Fibroblast of lung (primary cell): ENCODE measurements around the gene USP24. TPM values are rescaled to one million over a fixed set of nuclear protein-coding genes. Genes with fewer than 3 reads are reported as not detected.
"Not testable (repeated sequence)": the region's sequence is repeated elsewhere in the genome, so short reads cannot be mapped to it uniquely, and the experiment has no call there.

Experiments used
- DNase-seq, 2 donors: peaks; one replicate each; pipeline versions ENCODE4 v3.0.0 to v3.0.0-alpha.2; 2010; ENCODE audit warnings: low read depth in 2 of 2
- H2AFZ ChIP-seq: 2 replicates; pipeline ENCODE4 v1.5.1; 2012; ENCODE audit warnings: low read length, control low read depth, inconsistent platforms
- H3K27ac ChIP-seq: 2 replicates; pipeline ENCODE4 v1.5.1; 2011; ENCODE audit warnings: low read length, control low read depth; ENCODE audit not compliant: insufficient read depth
- H3K27me3 ChIP-seq: 2 replicates; pipeline ENCODE4 v1.5.1; 2011; ENCODE audit warnings: mild to moderate bottlenecking, low read length; ENCODE audit not compliant: control insufficient read depth, insufficient read depth
- H3K36me3 ChIP-seq: 2 replicates; pipeline ENCODE4 v1.5.1; 2011; ENCODE audit warnings: low read length; ENCODE audit not compliant: control insufficient read depth, insufficient read depth
- H3K4me1 ChIP-seq: 2 replicates; pipeline ENCODE4 v1.5.1; 2011; ENCODE audit warnings: low read length; ENCODE audit not compliant: control insufficient read depth, insufficient read depth; ENCODE audit errors: extremely low read depth
- H3K4me2 ChIP-seq: 2 replicates; pipeline ENCODE4 v1.5.1; 2011; ENCODE audit warnings: low read length, control low read depth; ENCODE audit not compliant: insufficient read depth; ENCODE audit errors: extremely low read depth
- H3K4me3 ChIP-seq, 4 experiments: fragments of 200-600 bp in 1 of 4; sonication (generic) in 1 of 4; replicated peaks in 1 of 4; 2 replicates each; pipeline ENCODE4 v1.5.1; 2011 to 2016; ENCODE audit warnings: low read length in 4 of 4, low read depth in 3 of 4, mild to moderate bottlenecking in 3 of 4, control low read depth in 2 of 4, inconsistent platforms in 1 of 4, mixed read lengths in 1 of 4; ENCODE audit not compliant: insufficient read depth in 1 of 4; ENCODE audit errors: control extremely low read depth in 1 of 4
- H3K79me2 ChIP-seq: 2 replicates; pipeline ENCODE4 v1.5.1; 2012; ENCODE audit warnings: mild to moderate bottlenecking, low read length, inconsistent platforms; ENCODE audit not compliant: control insufficient read depth, insufficient read depth
- H3K9ac ChIP-seq: 2 replicates; pipeline ENCODE4 v1.5.1; 2011; ENCODE audit warnings: mild to moderate bottlenecking, low read length, control low read depth; ENCODE audit not compliant: insufficient read depth
- H3K9me3 ChIP-seq: 2 replicates; pipeline ENCODE4 v1.5.1; 2012; ENCODE audit warnings: low read depth, low read length; ENCODE audit not compliant: control insufficient read depth, insufficient read depth
- H4K20me1 ChIP-seq: 2 replicates; pipeline ENCODE4 v1.5.1; 2011; ENCODE audit warnings: low read length; ENCODE audit not compliant: control insufficient read depth, insufficient read depth; ENCODE audit errors: extremely low read depth
- EZH2 ChIP-seq: IDR thresholded peaks from 2 replicates; pipeline ENCODE4 v1.5.1; 2012; ENCODE audit warnings: low read length, control low read depth, mild to moderate bottlenecking; ENCODE audit errors: missing control alignments
- polyA plus RNA-seq, 2 donors: library from polyadenylated mRNA; depleted of rRNA in 1 of 2; stranded (reverse) in 1 of 2; unstranded in 1 of 2; fragments of >200 nt; gene quantifications; 2 replicates each; pipeline ENCODE4 v1.2.1, GENCODE V29; 2011 to 2012; ENCODE audit warnings: missing spikeins in 1 of 2
- total RNA-seq: library from RNA; depleted of rRNA; stranded (reverse); fragments of >200 nt; gene quantifications from 2 replicates; pipeline ENCODE4 v1.2.1, GENCODE V29; 2014
- TF ChIP-seq, protein P1 (sequence below), 2 donors: IDR thresholded peaks in 1 of 2; conservative IDR thresholded peaks in 1 of 2; 1 replicate in 1 of 2; 2 replicates in 1 of 2; pipeline ENCODE4 v1.5.1; 2011 to 2012; ENCODE audit warnings: low read length in 2 of 2, control low read depth in 1 of 2, inconsistent platforms in 1 of 2, low read depth in 1 of 2, mild to moderate bottlenecking in 1 of 2

Gene USP24
- total and polyA plus RNA-seq, 2 donors (not counting 1 experiment from before 2014, with no cell fraction given): 16.4 to 63.9 TPM

DNA sequence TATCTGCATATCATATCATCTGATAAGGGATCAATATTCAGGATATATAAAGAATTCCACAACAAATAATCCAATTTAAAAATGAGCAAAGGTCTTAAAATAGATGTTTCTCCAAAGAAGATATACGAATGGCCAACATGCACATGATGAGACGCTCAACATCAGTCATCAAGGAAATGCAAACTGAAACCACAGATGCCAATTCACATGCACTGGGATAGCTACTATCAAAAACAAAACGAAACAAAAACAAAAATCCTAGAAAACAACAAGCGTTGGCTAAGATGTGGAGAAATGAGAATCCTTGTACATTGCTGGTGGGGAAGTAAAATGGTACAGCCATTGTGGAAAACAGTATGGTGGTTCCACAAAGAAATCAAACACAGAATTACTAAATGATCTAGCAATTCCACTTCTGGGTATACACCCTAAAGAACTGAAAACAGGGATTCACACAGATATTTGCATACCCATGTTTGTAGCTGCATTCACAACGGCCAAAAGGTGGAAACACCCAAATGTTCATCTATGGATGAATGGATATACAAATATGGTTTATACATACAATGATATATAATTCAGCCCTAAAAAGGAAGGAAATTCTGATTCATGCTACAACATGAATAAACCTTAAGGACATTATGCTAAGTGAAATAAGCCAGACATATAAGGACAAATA is 96.4 kb downstream of the USP24 start:
- Histone ChIP-seq H3K9me3 (no peaks in the 10 kb centered on the region), H3K4me3 (no peak overlapping the region), H3K4me1 (no peaks in the 10 kb centered on the region), H3K36me3 (peaks cover 6% of the 10 kb centered on the region), H3K27ac (no peak overlapping the region), H2AFZ (no peak overlapping the region), H3K27me3 (no peaks in the 10 kb centered on the region), H3K4me2 (no peak overlapping the region), H3K9ac (no peak overlapping the region), H4K20me1 (no peaks in the 10 kb centered on the region), H3K79me2 (no peaks in the 10 kb centered on the region)
- DNase-seq: no peak
- no peak for TF ChIP-seq EZH2
- TF ChIP-seq, protein P1, sequence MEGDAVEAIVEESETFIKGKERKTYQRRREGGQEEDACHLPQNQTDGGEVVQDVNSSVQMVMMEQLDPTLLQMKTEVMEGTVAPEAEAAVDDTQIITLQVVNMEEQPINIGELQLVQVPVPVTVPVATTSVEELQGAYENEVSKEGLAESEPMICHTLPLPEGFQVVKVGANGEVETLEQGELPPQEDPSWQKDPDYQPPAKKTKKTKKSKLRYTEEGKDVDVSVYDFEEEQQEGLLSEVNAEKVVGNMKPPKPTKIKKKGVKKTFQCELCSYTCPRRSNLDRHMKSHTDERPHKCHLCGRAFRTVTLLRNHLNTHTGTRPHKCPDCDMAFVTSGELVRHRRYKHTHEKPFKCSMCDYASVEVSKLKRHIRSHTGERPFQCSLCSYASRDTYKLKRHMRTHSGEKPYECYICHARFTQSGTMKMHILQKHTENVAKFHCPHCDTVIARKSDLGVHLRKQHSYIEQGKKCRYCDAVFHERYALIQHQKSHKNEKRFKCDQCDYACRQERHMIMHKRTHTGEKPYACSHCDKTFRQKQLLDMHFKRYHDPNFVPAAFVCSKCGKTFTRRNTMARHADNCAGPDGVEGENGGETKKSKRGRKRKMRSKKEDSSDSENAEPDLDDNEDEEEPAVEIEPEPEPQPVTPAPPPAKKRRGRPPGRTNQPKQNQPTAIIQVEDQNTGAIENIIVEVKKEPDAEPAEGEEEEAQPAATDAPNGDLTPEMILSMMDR (conservative IDR thresholded peaks at IDR 0.05 in 1 of 2, IDR thresholded peaks at IDR 0.05 in 1 of 2; ENCODE audit: low read depth in 1 of 2, low read length in 2 of 2): no peak

DNA sequence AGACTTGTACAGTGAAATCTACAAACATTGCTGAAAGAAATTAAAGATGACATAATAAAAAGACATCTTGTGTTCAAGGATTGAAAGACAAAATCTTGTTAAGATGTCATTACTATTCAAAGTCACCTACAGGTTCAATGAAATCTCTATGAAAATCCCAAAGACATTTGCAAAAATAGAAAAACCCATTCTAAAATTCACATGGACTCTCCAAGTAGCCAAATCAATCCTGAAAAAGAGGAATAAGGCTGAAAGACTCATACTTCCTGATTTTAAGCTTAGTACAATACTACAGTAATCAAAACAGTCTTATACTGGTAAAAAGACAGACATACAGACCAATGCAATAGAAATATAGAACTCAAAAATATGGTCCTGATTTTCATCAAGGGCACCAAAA is 97.2 kb downstream of the USP24 start:
- Histone ChIP-seq H3K79me2 (no peaks in the 10 kb centered on the region), H3K4me3 (no peak overlapping the region), H2AFZ (no peak overlapping the region), H3K9me3 (no peaks in the 10 kb centered on the region), H3K27ac (no peak overlapping the region), H3K9ac (no peak overlapping the region), H3K4me2 (no peak overlapping the region), H4K20me1 (no peaks in the 10 kb centered on the region), H3K27me3 (no peaks in the 10 kb centered on the region), H3K36me3 (peaks cover 5% of the 10 kb centered on the region), H3K4me1 (no peaks in the 10 kb centered on the region)
- no peak for DNase-seq
- TF ChIP-seq, protein P1 (conservative IDR thresholded peaks at IDR 0.05 in 1 of 2, IDR thresholded peaks at IDR 0.05 in 1 of 2; ENCODE audit: low read depth in 1 of 2, low read length in 2 of 2): no peak
- TF ChIP-seq EZH2: no peak

DNA sequence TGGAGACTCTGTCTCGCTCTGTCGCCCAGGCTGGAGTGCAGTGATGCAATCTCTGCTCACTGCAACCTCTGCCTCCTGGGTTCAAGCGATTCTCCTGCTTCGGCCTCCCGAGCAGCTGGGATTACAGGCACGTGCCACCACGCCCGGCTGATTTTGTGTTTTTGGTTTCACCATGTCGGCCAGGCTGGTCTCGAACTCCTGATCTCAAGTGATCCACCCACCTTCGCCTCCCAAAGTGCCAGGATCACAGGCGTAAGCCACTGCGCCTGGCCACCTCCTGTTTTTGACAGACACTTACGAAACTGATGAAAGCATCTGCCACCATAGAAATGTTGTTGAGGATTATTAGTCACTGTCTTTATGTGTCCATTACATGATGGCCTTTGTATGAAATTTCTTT is 106.2 kb downstream of the USP24 start:
- not testable (repeated sequence) for H3K36me3 ChIP-seq, H3K9ac ChIP-seq

More for the DNA sequence above, 106.2 kb downstream of the USP24 start:
- H4K20me1 ChIP-seq, H3K27ac ChIP-seq, H3K4me1 ChIP-seq, H3K9me3 ChIP-seq, DNase-seq, H3K27me3 ChIP-seq, H2AFZ ChIP-seq, H3K4me3 ChIP-seq, H3K4me2 ChIP-seq, H3K79me2 ChIP-seq: not testable (repeated sequence)
